ENCODE results near the gene LPP.

- TF ChIP-seq CTCF (IDR thresholded peaks at IDR 0.05) (no peak), EP300 (IDR thresholded peaks at IDR 0.05) (no peak), POLR2A (IDR thresholded peaks at IDR 0.05) (no peak)
These were observed 226.8 kb downstream of the LPP start for GRCh38 chr3:188380722-188381121.

All from stomach (tissue), 4 donors.